BLaER1 treated with 17β-estradiol and CSF1 and Interleukin-3, amounts not matched to agents 10 nM and 100 nM (cell line): ENCODE data around the gene PROSER3.

ENCODE experiments used
- H3K27ac ChIP-seq, 11 experiments: shearing (Covaris generic); formaldehyde crosslinking; 2 replicates each; pipeline ENCODE4 v1.8.1; 2022
- H3K27me3 ChIP-seq, 11 experiments: shearing (Covaris generic); formaldehyde crosslinking; 2 replicates each; pipeline ENCODE4 v1.8.1; 2022
- H3K36me3 ChIP-seq, 11 experiments: shearing (Covaris generic); formaldehyde crosslinking; 2 replicates each; pipeline ENCODE4 v1.8.1; 2022
- H3K4me1 ChIP-seq, 10 experiments: shearing (Covaris generic); formaldehyde crosslinking; 2 replicates each; pipeline ENCODE4 v1.8.1; 2022
- H3K4me2 ChIP-seq, 11 experiments: shearing (Covaris generic); formaldehyde crosslinking; 2 replicates each; pipeline ENCODE4 v1.8.1; 2022
- H3K4me3 ChIP-seq, 10 experiments: shearing (Covaris generic); formaldehyde crosslinking; 2 replicates each; pipeline ENCODE4 v1.8.1; 2022
- H3K9ac ChIP-seq, 11 experiments: shearing (Covaris generic); formaldehyde crosslinking; 2 replicates each; pipeline ENCODE4 v1.8.1; 2022
- H3K9me3 ChIP-seq, 11 experiments: shearing (Covaris generic); formaldehyde crosslinking; replicated peaks in 1 of 11; 2 replicates each; pipeline ENCODE4 v1.8.1; 2022
- H4K20me1 ChIP-seq, 11 experiments: shearing (Covaris generic); formaldehyde crosslinking; 2 replicates each; pipeline ENCODE4 v1.8.1; 2022
- Cebpa-rat ChIP-seq, 11 experiments: shearing (Covaris generic); IDR thresholded peaks; 2 replicates each; pipeline ENCODE4 v1.8.1; 2022

The PROSER3 gene

GRCh38 chr19:35740108-35740422, 17.9 kb upstream of the PROSER3 start:
- Histone ChIP-seq H3K4me3 (peak overlapping the region; percentile 62 to 76 (median 66)), H3K4me2 (peak overlapping the region; percentile 90 to 100 (median 98)), H4K20me1 (peaks cover 29 to 53% (median 51%) of the 10 kb centered on the region in 11 experiments), H3K9ac (peak overlapping the region; percentile 73 to 85 (median 82)), H3K27ac (peak overlapping the region; percentile 29 to 96 (median 83); a peak in 21 of 22 replicates), H3K36me3 (peaks cover 37 to 62% (median 47%) of the 10 kb centered on the region in 11 experiments), H3K27me3 (no peaks in the 10 kb centered on the region), H3K4me1 (peaks cover 50 to 83% (median 70%) of the 10 kb centered on the region in 10 experiments), H3K9me3 (peaks cover 0 to 6% (median 0%) of the 10 kb centered on the region in 11 experiments; a peak in 2 of 22 replicates)
- TF ChIP-seq Cebpa-rat (IDR thresholded peaks at IDR 0.05) = no peak

GRCh38 chr19:35740423-35741202, 17.4 kb upstream of the PROSER3 start:
- Histone ChIP-seq H3K4me2 (peak overlapping the region; percentile 90 to 100 (median 98)), H4K20me1 (peaks cover 24 to 48% (median 46%) of the 10 kb centered on the region in 11 experiments), H3K27ac (peak overlapping the region; percentile 35 to 96 (median 92); a peak in 21 of 22 replicates), H3K4me3 (peak overlapping the region; percentile 62 to 76 (median 66)), H3K9ac (peak overlapping the region; percentile 73 to 85 (median 83)), H3K9me3 (peaks cover 0 to 6% (median 0%) of the 10 kb centered on the region in 11 experiments; a peak in 2 of 22 replicates), H3K4me1 (peaks cover 50 to 79% (median 68%) of the 10 kb centered on the region in 10 experiments), H3K36me3 (peaks cover 32 to 56% (median 42%) of the 10 kb centered on the region in 11 experiments), H3K27me3 (no peaks in the 10 kb centered on the region)
- TF ChIP-seq Cebpa-rat (IDR thresholded peaks at IDR 0.05) = peak in 9 of 11 experiments; percentile 13 to 79 (median 58); a peak in 10 of 22 replicates

- peak overlapping the region; percentile 73 to 85 (median 84) for H3K9ac ChIP-seq
- peak overlapping the region; percentile 90 to 100 (median 98) for H3K4me2 ChIP-seq
- H3K9me3 ChIP-seq = peaks cover 0 to 6% (median 0%) of the 10 kb centered on the region in 11 experiments; a peak in 2 of 22 replicates
- H3K4me3 ChIP-seq = peak overlapping the region; percentile 62 to 76 (median 66)
- H3K27me3 ChIP-seq = no peaks in the 10 kb centered on the region
- peaks cover 24 to 42% (median 40%) of the 10 kb centered on the region in 11 experiments for H4K20me1 ChIP-seq
- H3K27ac ChIP-seq = peak overlapping the region; percentile 85 to 96 (median 92); a peak in 21 of 22 replicates
- H3K4me1 ChIP-seq = peaks cover 50 to 79% (median 67%) of the 10 kb centered on the region in 10 experiments
- TF ChIP-seq Cebpa-rat (IDR thresholded peaks at IDR 0.05) = no peak
- H3K36me3 ChIP-seq = peaks cover 28 to 51% (median 37%) of the 10 kb centered on the region in 11 experiments
These were observed 16.8 kb upstream of the PROSER3 start for GRCh38 chr19:35741203-35741515.

- peak within 1 kb of the TSS; percentile 36 to 76 (median 66) for H3K4me3 ChIP-seq
These were observed 15.8 kb upstream of the PROSER3 start, which contains the start of gene IGFLR1 for GRCh38 chr19:35742121-35742724. IGFLR1 (minus strand) TSS chr19:35742452; CDS start chr19:35741180, 1,272 bp downstream.

GRCh38 chr19:35743640-35744429, 14.1 kb upstream of the PROSER3 start:
- Histone ChIP-seq H3K27me3 (no peaks in the 10 kb centered on the region), H3K36me3 (peaks cover 1 to 24% (median 11%) of the 10 kb centered on the region in 11 experiments; a peak in 21 of 22 replicates), H3K4me1 (peaks cover 60 to 78% (median 70%) of the 10 kb centered on the region in 10 experiments), H3K9ac (peak overlapping the region in 2 of 11 experiments; percentile 90 to 95; a peak in 2 of 22 replicates), H3K4me3 (peak overlapping the region; percentile 74 to 98 (median 88); a peak in 18 of 20 replicates), H3K27ac (peak overlapping the region in 9 of 11 experiments; percentile 2 to 97 (median 93); a peak in 11 of 22 replicates), H3K9me3 (peaks cover 0 to 6% (median 0%) of the 10 kb centered on the region in 11 experiments; a peak in 2 of 22 replicates), H4K20me1 (peaks cover 0 to 16% (median 14%) of the 10 kb centered on the region in 11 experiments; a peak in 19 of 22 replicates), H3K4me2 (peak overlapping the region; percentile 90 to 100 (median 98))
- no peak for TF ChIP-seq Cebpa-rat (IDR thresholded peaks at IDR 0.05)

More at GRCh38 chr19:35742121-35742724, 15.8 kb upstream of the PROSER3 start, which contains the start of gene IGFLR1:
- Histone ChIP-seq H3K9ac (peak within 1 kb of the TSS; percentile 73 to 85 (median 84)), H3K4me1 (peaks cover 52 to 79% (median 67%) of the 10 kb centered on the region in 10 experiments), H3K9me3 (peaks cover 0 to 6% (median 0%) of the 10 kb centered on the region in 11 experiments; a peak in 2 of 22 replicates), H3K4me2 (peak within 1 kb of the TSS; percentile 90 to 100 (median 98)), H4K20me1 (peaks cover 15 to 32% (median 30%) of the 10 kb centered on the region in 11 experiments), H3K36me3 (peaks cover 18 to 40% (median 27%) of the 10 kb centered on the region in 11 experiments), H3K27me3 (no peaks in the 10 kb centered on the region), H3K27ac (peak within 1 kb of the TSS; percentile 85 to 96 (median 92))
- TF ChIP-seq Cebpa-rat (IDR thresholded peaks at IDR 0.05) = peak in 1 of 11 experiments; percentile 66; a peak in 1 of 22 replicates

- H3K9ac ChIP-seq = peak overlapping the region; percentile 85 to 97 (median 93)
- peaks cover 0 to 15% (median 3%) of the 10 kb centered on the region in 11 experiments; a peak in 10 of 22 replicates for H3K36me3 ChIP-seq
- peak overlapping the region; percentile 90 to 98 (median 95) for H3K27ac ChIP-seq
- H3K27me3 ChIP-seq = no peaks in the 10 kb centered on the region
- peaks cover 0 to 7% (median 5%) of the 10 kb centered on the region in 11 experiments; a peak in 16 of 22 replicates for H4K20me1 ChIP-seq
- H3K4me1 ChIP-seq = peaks cover 60 to 78% (median 71%) of the 10 kb centered on the region in 10 experiments
- peaks cover 0 to 6% (median 0%) of the 10 kb centered on the region in 11 experiments; a peak in 2 of 22 replicates for H3K9me3 ChIP-seq
- peak overlapping the region; percentile 90 to 100 (median 98) for H3K4me2 ChIP-seq
- H3K4me3 ChIP-seq = peak overlapping the region; percentile 74 to 98 (median 88)
- TF ChIP-seq Cebpa-rat (IDR thresholded peaks at IDR 0.05) = no peak
These were observed 13.3 kb upstream of the PROSER3 start for GRCh38 chr19:35744430-35745327.
